OCI-LY1 (cell line): ENCODE results near the gene PIGN.

Experiments
- H2AFZ ChIP-seq: fragments of 200-600 bp; sonication (generic), shearing (Covaris generic); 2 replicates; pipeline ENCODE4 v1.6.0; 2014; ENCODE audit warnings: antibody characterized with exemption, mild to moderate bottlenecking, low read length
- H3F3A ChIP-seq: fragments of 200-600 bp; sonication (generic), shearing (Covaris generic); 2 replicates; pipeline ENCODE4 v1.6.0; 2014; ENCODE audit warnings: mild to moderate bottlenecking, antibody characterized with exemption, low read length, moderate library complexity; ENCODE audit not compliant: insufficient read depth
- H3K27ac ChIP-seq: fragments of 200-600 bp; sonication (generic); 2 replicates; pipeline ENCODE4 v1.5.1; 2014; ENCODE audit warnings: low read length, mixed run types, mild to moderate bottlenecking, low read depth; ENCODE audit not compliant: poor library complexity, severe bottlenecking
- H3K27me3 ChIP-seq: fragments of 200-600 bp; sonication (generic); 2 replicates; pipeline ENCODE4 v1.6.0; 2014; ENCODE audit warnings: antibody characterized with exemption, mild to moderate bottlenecking, low read length, moderate library complexity; ENCODE audit not compliant: insufficient read depth
- H3K36me3 ChIP-seq: fragments of 200-600 bp; sonication (generic); 2 replicates; pipeline ENCODE4 v1.6.1; 2014; ENCODE audit warnings: mild to moderate bottlenecking, antibody characterized with exemption, low read length, moderate library complexity, mixed read lengths; ENCODE audit not compliant: insufficient read depth
- H3K4me1 ChIP-seq: fragments of 200-600 bp; sonication (generic); 2 replicates; pipeline ENCODE4 v1.5.1; 2014; ENCODE audit warnings: mild to moderate bottlenecking, low read length, moderate library complexity; ENCODE audit not compliant: insufficient read depth, severe bottlenecking
- H3K4me2 ChIP-seq: fragments of 200-600 bp; sonication (generic), shearing (Covaris generic); 2 replicates; pipeline ENCODE4 v1.6.1; 2014; ENCODE audit warnings: low read length
- H3K4me3 ChIP-seq: fragments of 200-600 bp; sonication (generic); 2 replicates; pipeline ENCODE4 v1.5.1; 2014; ENCODE audit warnings: low read length, low read depth, mild to moderate bottlenecking, mixed read lengths; ENCODE audit not compliant: poor library complexity, severe bottlenecking
- H3K79me2 ChIP-seq: fragments of 200-600 bp; shearing (Covaris generic); 2 replicates; pipeline ENCODE4 v1.6.1; 2016; ENCODE audit warnings: mixed run types, low read length, mixed read lengths; ENCODE audit not compliant: insufficient read depth
- H3K9ac ChIP-seq: fragments of 200-600 bp; sonication (generic), shearing (Covaris generic); 2 replicates; pipeline ENCODE4 v1.6.1; 2014; ENCODE audit warnings: mild to moderate bottlenecking, low read length, mixed read lengths
- H3K9me2 ChIP-seq: fragments of 200-600 bp; sonication (generic), shearing (Covaris generic); 2 replicates; pipeline ENCODE4 v1.6.1; 2014; ENCODE audit warnings: low read depth, mild to moderate bottlenecking, low read length, mixed read lengths
- H3K9me3 ChIP-seq: fragments of 200-600 bp; shearing (Covaris generic); 2 replicates; pipeline ENCODE4 v1.6.1; 2014; ENCODE audit warnings: low read length, mixed read lengths
- H4K20me1 ChIP-seq: fragments of 200-600 bp; sonication (generic), shearing (Covaris generic); 2 replicates; pipeline ENCODE4 v1.6.0; 2016; ENCODE audit warnings: mild to moderate bottlenecking, low read length; ENCODE audit not compliant: insufficient read depth
- CTCF ChIP-seq: fragments of 200-600 bp; sonication (generic), shearing (Covaris generic); IDR thresholded peaks from 2 replicates; pipeline ENCODE4 v1.5.1; 2017; ENCODE audit warnings: mild to moderate bottlenecking, antibody characterized with exemption, low read length, moderate library complexity, mixed read lengths
- EZH2 ChIP-seq: fragments of 200-600 bp; sonication (generic), shearing (Covaris generic); IDR thresholded peaks from 2 replicates; pipeline ENCODE4 v1.8.0; 2017; ENCODE audit warnings: borderline replicate concordance, mixed run types, mild to moderate bottlenecking, antibody characterized with exemption, low read length, moderate library complexity, mixed read lengths

The PIGN gene

DNA sequence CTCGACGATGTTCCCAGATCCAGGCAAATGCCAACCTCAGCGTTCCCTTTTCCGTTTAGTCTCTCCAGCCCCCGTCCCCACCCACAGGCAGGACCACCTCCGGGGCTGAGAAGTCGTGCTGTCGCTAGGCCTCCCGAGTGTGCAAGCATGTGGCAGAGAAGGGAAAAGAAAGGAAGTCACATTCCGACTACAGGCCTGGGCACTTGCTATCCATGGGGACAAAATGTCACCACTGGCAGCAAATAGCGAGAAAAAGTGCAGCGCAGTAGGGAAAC, 420 bp downstream of the PIGN start:
- H3K79me2 ChIP-seq: peaks cover 58% of the 10 kb centered on the region
- peaks cover 17% of the 10 kb centered on the region for H3K36me3 ChIP-seq
- peak overlapping the region; percentile 19 for H3K27ac ChIP-seq

GRCh38 chr18:62183578-62184195, 3.2 kb downstream of the PIGN start:
- H3F3A ChIP-seq: no peaks in the 10 kb centered on the region
- no peak overlapping the region for H2AFZ ChIP-seq
- H4K20me1 ChIP-seq: no peaks in the 10 kb centered on the region
- no peak overlapping the region for H3K4me2 ChIP-seq
- peaks cover 43% of the 10 kb centered on the region for H3K79me2 ChIP-seq
- H3K4me1 ChIP-seq: peaks cover 53% of the 10 kb centered on the region
- H3K36me3 ChIP-seq: peaks cover 5% of the 10 kb centered on the region; the same call in 1 of the 2 replicates
- no peak overlapping the region for H3K27ac ChIP-seq
- H3K4me3 ChIP-seq: no peak overlapping the region
- no peaks in the 10 kb centered on the region for H3K27me3 ChIP-seq
- no peak for TF ChIP-seq EZH2
- TF ChIP-seq CTCF: peak; percentile 88
- no peaks in the 10 kb centered on the region for H3K9me2 ChIP-seq
- no peak overlapping the region for H3K9ac ChIP-seq
- no peaks in the 10 kb centered on the region for H3K9me3 ChIP-seq

More for the DNA sequence above, 420 bp downstream of the PIGN start:
- no peaks in the 10 kb centered on the region for H3F3A ChIP-seq
- peaks cover 49% of the 10 kb centered on the region for H3K4me1 ChIP-seq
- H2AFZ ChIP-seq: no peak overlapping the region
- peak overlapping the region; percentile 70 for H3K9ac ChIP-seq
- no peaks in the 10 kb centered on the region for H4K20me1 ChIP-seq
- no peaks in the 10 kb centered on the region for H3K27me3 ChIP-seq
- peak overlapping the region; percentile 72 for H3K4me2 ChIP-seq
- 0 out of 2 replicates have a peak, but pooled peaks cover 4% of the 10 kb centered on the region for H3K9me3 ChIP-seq
- TF ChIP-seq CTCF: no peak
- no peak for TF ChIP-seq EZH2
- H3K4me3 ChIP-seq: peak overlapping the region; percentile 98
- no peaks in the 10 kb centered on the region for H3K9me2 ChIP-seq

- no peak overlapping the region for H3K4me3 ChIP-seq
- H3K4me1 ChIP-seq: peaks cover 52% of the 10 kb centered on the region
- no peaks in the 10 kb centered on the region for H3K9me3 ChIP-seq
- H3K4me2 ChIP-seq: no peak overlapping the region
- H3K9me2 ChIP-seq: no peaks in the 10 kb centered on the region
- no peaks in the 10 kb centered on the region for H4K20me1 ChIP-seq
- H3K79me2 ChIP-seq: peaks cover 28% of the 10 kb centered on the region
- no peaks in the 10 kb centered on the region for H3F3A ChIP-seq
- H3K9ac ChIP-seq: no peak overlapping the region
- H3K27ac ChIP-seq: no peak overlapping the region
- TF ChIP-seq EZH2 (no peak), CTCF (peak; percentile 31; the same call in 1 of the 2 replicates)
- no peaks in the 10 kb centered on the region for H3K27me3 ChIP-seq
- H3K36me3 ChIP-seq: peaks cover 5% of the 10 kb centered on the region; the same call in 1 of the 2 replicates
- H2AFZ ChIP-seq: no peak overlapping the region
Measured at GRCh38 chr18:62182220-62182619, 4.6 kb downstream of the PIGN start.
